ENCODE measurements around the gene SLC1A2. TPM values are rescaled to one million over a fixed set of nuclear protein-coding genes. Genes with fewer than 3 reads are reported as not detected.

The SLC1A2 gene
- polyA plus RNA-seq, 4 donors = 0.27 to 0.92 (median 0.43) TPM

DNA sequence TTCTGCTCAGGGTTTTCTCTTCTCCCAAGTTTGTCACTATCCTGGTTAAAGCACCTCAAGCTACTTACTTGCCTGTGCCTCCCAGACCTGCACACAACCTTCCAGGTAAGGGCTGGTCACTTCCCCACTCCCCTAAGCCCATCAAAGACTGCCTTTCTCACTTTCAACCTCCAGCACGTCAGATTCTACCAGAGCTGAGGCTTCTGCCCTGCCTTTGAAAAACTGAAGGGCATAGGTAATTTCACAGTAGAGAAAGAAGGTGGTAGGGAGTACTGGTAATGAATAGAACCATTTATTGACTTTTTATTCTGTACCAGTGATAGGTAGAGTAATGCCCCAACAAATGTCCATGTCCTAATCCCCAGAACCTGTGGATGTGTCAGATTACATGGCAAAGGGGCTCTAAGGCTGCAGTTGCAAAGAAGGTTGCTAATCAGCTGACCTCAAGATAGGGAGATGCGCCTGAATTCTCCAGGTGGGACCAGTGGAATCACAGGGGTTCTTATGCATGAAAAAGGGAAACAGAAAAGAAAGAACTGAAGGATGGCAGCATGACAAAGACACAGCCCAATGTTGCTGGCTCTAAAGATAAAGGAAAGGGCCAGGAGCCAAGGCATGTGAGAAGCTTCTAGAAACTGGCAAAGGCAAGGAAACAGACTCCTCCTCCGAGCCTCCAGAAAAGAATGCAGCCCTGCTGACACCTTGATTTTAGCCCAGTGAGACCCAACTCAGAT, 89.0 kb downstream of the SLC1A2 start:
- no peak for DNase-seq (ENCODE audit: low read depth in 4 of 4, low spot score in 2 of 4)

DNA sequence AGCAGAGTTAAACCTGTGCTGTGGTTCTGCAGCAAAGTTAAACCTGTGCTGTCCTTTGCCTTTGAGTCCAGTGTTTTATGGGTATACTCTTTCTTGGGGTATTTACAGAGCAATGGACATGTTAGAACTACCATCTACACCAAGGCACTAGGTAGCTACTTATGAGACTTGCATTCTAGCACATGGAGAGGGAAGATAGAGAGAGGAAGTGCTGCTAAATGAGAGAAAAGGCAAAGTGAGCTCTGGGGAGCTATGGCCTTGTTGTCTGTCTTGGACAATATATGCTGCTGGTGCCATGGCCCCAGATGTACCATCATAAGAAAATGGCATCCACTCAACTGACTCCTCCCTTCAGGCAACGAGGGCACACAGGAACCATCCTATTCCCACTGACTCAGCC, 91.5 kb downstream of the SLC1A2 start:
- DNase-seq (ENCODE audit: low read depth in 4 of 4, low spot score in 2 of 4) = no peak

DNA sequence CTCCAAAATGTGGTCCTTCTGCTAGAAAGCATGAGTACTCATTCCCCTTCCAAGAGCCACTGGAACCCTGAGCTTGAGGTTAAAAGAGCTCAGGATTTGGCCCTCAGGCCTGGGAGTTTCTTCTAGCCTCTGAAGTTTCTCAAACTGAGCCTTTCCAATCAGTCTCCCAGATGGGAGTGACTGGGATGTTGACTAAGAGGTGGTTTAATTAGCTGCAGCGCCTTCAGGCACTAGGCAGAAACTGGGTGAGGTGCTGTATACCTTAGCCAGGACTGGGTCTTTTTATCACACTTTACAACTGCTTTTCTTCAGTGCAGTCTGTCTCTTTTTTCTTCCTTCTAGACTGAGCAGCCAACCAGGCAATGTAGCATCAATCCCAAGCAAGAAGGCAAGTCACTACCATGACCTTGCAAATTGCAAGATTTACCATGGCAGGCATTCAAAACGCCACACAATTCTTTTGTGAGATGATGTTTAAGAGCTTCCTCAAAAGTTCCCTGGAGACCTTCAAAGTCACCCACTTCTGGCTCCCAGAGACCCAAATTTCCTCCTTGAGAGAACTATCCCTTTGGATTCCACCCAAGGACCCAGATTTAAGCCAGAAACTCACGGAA, 93.0 kb downstream of the SLC1A2 start:
- no peak for DNase-seq (ENCODE audit: low read depth in 4 of 4, low spot score in 2 of 4)

DNA sequence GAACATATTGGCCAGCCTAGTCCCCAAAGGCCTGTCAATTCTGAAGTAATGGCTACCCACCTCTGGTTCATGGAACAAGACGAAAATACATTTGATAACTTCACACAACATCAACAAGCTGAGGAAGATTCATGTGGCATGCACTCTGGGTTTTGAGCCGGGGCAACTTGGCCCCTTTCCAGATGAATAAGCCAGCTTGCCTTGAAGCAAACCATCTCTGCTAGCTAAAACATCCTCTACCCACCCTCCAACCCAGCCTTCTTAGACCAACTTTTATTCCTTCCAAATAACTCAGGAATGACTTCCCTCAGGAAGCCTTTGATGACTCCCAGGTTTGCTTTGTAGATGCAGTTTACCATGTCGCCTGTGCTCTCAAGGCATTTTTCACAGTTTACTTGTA, 94.4 kb downstream of the SLC1A2 start:
- no peak for DNase-seq (ENCODE audit: low read depth in 4 of 4, low spot score in 2 of 4)

DNA sequence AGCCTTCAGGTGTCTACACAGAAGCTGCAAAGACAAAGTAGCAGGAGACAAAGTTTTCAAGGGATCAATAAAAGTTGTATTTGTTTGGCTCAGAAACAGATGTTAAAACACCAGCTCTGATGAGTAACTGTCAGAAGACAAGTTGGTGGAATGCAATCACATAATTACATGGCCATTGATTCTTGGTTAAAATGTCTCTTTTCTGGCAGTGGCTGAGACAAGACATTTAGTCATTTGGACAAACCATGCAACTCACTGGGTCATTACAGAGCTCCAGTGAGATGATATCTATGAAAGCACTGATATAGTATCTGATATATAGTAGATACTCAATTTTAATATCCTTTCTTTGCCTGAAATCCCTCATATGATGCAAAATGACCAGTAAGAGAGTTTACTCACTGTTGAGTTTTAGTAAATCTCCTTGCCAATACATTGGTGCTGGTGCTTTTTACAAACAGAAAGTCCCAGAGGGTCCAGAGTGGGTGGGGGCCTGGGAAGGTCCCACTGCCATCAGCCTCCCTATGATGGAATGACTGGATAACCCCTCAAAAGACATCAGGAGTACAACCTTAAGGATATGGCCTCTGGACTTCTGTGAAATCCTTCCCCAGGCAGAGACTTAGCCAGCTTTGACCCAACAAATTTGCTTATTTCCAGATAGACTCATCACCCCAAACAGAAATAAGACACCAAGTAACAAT, 95.0 kb downstream of the SLC1A2 start:
- DNase-seq (ENCODE audit: low read depth in 4 of 4, low spot score in 2 of 4) = no peak

DNA sequence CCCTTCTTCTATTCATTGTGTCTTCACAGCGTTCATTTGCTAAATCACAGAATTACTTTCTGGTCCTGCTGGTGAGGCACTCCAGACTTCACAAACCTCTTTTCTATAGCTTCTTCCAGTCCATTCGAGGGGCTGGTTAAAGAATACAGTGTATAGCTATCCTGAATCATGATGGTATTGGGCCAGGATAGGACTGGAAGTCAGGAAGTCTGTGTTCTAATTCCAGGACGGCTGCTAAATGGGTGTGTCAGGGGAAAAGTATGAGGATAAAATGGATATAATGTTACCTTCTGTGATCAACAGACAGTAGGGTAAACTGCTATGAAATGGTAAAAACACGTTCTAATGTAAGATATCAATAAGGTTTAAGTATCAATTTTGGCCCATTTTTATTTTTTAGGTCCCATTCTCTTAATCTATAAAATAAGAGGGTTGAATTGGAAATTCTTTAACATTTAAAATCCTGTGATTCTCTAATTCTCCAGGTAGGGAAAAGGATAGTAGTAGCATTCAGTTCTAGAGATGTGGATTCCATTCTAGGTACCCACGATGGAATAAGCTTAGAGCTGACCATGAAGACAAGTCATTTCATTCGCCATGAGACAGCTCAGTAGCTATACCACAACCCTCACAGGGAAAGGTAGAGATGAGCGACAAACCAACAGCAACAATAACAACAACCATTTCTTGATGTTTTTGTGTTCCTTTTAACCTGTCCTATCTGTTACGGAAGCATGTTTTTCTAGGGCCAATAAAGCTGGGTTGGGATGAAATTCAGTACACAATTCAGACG, 96.1 kb downstream of the SLC1A2 start:
- no peak for DNase-seq (ENCODE audit: low read depth in 4 of 4, low spot score in 2 of 4)

DNA sequence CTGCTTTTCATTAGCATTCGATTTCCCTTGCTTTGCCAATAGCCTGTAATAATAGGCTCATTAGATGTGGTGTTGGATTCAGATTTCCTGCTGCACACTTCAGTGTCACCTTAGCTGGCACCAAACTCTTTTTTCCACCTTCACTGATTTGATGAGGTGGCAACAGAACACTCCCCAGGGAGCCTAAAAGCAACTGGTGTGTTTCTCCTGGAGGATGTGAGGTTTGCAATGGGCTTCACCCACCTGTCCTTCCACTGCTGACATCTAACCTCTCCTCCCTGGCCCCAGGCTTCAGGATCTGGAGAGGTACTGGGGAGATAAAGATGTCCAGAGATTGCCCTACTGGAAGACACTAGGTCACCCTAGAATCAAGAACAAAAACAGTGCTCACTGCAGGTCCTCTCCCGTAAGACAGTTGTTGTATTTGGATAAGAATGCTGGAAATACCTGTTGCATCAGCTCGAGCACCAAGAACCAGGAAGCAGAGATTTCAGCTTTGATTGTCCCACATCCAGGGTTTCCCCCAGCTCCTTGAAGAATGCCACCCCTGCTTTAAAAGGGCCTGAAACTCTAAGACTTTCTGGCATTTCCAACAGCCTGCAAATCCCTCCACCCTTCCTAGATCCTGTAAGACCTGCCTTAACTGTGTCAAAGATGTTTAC, 96.9 kb downstream of the SLC1A2 start:
- no peak for DNase-seq (ENCODE audit: low read depth in 4 of 4, low spot score in 2 of 4)

DNA sequence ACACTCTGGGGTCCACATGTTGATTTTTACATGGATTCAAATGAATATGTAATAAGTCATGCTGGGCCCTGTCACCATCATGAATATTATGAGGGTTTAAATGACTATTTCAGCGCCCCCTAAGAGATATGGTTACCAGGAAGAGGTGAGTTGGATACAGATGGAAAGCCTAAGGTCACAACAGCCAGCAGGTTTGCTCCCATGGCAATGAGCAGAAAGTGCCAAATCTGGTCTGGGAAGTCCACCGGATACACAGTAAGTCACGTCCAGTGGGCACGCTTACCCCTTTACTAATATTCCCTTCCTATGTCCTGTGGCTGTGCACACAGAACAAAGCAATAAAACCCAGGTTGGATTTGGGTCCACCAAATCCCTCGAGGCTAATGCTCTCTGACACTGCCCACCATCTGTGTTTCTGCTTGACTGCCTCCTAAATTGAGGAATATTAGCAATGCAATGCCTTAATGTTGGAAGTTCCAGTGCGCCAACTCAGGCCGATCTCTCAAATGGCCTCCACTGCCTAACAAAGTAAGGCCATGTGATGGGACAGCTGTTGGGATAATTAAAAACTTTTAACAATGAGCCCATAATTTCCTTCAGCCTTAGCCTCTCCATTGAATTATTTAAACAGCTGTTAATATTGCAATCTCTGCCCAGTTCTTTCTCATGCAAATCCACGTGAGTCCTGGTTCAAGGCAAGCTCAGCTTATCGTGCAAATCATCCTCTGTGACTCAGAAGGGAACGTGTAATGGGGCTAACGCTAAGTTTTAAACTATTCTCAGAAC, 97.6 kb downstream of the SLC1A2 start:
- no peak for DNase-seq (ENCODE audit: low read depth in 4 of 4, low spot score in 2 of 4)

DNA sequence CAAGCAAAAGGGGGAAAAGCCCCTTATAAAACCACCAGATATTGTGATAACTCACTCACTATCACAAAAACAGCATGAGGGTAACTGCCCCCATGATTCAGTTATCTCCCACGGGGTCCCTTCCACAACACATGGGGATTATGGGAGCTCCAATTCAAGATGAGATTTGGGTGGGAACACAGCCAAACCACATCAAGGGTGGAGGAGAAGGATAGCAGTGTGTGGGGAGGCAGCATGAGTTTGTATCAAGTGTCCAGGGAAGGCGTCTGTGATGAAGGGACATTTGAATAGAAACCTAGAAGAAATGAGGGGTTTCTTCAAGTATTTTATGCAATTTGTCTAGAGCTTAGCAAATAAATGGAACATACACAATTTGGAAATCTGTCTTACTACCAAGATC, 98.2 kb downstream of the SLC1A2 start:
- DNase-seq (ENCODE audit: low read depth in 4 of 4, low spot score in 2 of 4) = no peak

DNA sequence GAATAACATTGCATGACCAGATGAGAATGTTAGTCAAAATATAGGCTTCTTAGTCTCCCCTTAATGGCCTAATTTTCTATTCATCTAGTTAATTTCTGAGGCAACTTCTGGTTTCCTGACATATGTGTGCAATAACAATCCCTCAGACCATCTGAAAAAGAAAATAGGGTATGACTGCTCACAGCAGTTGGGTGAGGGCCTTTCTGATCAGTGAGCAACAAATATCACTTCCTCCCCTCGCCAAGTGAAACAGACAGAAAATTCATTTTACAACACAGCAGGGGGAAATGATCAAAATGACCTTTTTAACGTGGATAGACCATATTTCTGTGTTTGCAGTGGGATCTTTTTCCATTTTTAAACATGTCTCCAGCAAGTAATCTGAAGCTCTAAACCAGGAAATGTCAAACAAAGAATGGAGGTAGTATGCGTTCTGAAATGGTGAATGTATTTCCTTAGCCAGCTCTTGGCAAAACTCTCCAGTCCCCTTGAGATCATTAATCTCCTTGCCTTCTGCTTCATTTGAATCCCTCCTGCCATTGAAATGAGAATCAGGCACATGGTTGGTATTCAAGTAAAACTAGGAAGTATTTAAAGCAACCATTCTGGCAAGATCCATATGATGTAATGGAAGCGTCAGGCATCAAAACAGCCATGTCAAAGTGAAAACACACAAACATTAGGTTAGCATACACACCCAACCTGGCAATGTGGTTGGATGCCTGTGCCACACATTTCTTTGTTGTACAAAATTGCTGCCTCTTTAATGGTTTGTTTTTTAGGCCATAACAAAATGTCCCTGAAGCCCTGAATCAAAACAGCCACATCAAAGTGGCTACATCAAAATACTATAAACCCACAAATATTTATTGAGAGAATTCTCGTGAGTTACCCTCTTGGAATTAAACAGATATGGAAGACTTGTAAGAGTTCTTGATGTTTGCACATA, 100.1 kb downstream of the SLC1A2 start:
- DNase-seq (ENCODE audit: low read depth in 4 of 4, low spot score in 2 of 4) = no peak

DNA sequence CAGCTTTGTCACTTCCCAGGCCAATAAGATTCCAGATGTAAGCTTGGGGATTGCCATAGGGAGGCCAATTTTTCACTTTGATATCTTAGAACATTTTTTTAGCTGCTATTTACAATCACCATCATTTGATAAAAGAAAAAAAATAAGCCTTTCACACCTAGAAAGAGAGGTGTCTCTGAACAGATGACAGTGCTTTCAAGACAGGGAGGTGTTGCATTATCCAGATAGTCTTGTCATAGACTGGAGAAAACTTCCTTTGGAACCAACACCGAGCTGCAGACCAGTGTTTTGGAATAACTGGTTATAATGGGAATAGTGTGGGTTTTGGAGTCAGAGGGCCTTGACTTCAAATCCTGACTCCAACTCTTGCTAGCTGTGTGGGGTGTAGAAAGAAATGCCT, 101.0 kb downstream of the SLC1A2 start:
- DNase-seq (ENCODE audit: low read depth in 4 of 4, low spot score in 2 of 4) = no peak

DNA sequence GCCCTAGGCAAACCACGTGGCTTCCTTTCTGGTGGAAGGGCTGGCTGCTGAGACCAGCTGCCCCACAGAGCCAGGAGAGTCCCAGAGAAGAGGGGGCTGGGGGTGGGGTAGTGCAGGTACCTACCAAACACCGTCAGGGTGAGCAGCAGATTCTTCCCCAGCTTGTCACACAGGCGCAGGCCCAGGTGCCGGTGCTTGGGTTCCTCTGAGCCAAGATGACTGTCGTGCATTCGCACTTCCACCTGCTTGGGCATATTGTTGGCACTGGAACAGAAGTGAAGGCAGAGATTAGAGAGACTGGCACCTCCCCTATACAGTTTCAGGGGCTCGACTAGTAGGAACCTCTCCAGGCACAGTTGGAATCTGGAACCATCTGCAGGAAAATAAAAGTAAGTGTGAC, 102.1 kb downstream of the SLC1A2 start:
- no peak for DNase-seq (ENCODE audit: low read depth in 4 of 4, low spot score in 2 of 4)

DNA sequence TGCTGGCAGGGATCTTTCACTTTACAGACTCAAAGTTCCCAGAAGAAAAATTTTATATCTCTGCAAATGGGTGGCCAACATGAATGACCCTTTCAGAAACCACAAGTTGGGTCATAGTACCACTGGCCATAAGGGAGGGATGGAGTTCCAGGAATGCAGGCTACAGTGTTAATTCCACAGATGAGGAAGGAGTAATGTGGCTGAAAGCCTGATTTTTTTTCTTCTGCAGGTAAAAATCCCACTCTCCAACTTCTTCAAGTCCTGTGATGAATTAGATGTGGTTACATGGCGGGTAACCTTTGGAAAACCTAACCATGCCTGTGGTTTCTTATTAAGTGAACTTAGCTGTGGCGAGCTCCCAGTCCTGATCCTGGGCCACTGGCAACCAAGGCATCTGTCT, 103.2 kb downstream of the SLC1A2 start:
- DNase-seq (ENCODE audit: low read depth in 4 of 4, low spot score in 2 of 4) = no peak

DNA sequence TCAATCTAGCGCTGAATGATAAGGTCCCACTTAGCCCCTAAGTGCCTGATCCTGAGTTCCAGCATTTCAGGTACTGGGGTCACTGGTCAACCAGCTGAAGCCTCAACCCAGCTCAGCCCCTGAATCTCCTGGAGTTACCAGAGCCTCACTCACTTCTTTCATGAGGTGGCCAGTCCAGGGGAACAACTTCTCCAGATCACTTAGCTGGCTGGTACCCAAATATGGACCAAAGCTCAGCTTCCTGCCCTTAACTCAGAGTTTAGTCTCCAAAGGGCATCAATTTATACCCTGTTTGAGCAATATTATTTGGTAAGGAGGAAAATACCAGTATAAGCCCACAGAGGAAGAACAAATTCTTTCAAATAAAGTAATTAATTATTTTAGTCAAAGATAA, 105.6 kb downstream of the SLC1A2 start:
- DNase-seq (ENCODE audit: low read depth in 4 of 4, low spot score in 2 of 4) = no peak

DNA sequence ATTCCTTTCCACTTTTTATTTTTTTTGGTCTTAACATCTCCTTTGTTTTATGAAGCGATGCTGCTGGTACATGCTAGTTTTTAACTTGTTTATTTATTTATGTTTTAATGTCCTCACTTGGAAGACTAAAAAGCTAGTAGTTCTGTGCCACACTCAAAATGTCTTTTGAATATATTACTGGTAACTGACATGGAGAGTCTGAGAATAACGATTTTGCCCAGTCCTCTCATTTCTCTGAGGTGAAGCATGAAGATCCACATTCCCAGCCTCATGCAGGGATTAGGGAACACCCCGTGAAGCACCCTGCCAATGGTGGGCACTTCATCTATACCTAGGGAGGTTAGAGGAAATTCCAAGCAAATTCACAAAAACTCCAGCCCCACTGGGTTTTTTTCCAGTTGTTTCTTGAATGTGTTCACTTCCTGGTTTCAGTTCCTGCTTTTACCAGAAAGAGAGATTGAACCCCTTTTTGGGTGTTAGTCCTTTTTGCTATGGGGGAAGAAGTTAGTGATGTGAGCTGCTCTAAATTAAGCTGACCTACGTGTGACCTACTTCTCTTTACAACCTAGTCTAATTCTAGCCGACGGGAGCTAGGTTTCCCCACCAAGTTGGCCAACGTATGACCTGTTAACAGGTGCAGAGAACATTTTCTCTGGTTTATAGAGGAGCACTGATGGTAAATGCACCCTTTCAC, 106.1 kb downstream of the SLC1A2 start:
- DNase-seq (ENCODE audit: low read depth in 4 of 4, low spot score in 2 of 4) = no peak

DNA sequence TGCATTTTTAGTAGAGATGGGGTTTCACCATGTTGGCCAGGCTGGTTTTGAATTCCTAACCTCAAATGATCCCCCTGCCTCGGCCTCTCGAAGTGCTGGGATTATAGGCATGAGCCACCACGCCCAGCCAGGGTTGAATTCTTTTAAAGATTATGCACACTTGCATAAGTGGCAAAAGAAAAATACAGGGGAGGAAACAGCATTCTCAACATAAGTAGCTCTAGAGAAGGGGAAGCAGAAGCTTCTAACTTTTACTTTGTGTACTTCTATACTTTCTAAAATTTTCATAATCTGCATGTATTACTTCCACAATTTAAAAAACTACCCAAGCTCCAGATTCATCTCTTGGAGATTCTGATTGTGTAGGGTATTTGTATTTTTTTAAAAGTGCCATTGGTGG, 108.0 kb downstream of the SLC1A2 start:
- DNase-seq (ENCODE audit: low read depth in 4 of 4, low spot score in 2 of 4) = no peak

DNA sequence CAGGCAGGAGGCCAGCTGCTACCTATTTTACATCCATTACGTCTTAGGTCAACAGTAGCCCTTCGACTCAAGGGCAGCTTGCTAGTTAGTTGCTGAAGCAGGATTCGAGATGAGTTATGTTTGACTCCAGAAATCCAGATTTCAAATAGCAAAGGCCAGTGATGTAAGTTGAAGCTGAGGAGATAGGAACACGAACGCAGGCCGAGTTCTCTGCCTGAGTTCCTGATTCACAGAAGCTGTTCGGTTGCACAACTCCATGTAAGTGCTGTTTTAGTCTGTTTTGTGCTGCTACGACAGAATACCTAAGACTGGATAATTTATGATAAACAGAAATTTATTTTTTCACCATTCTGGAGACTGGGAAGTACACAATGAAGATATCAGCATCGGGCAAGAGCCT, 111.2 kb downstream of the SLC1A2 start:
- no peak for DNase-seq (ENCODE audit: low read depth in 4 of 4, low spot score in 2 of 4)

DNA sequence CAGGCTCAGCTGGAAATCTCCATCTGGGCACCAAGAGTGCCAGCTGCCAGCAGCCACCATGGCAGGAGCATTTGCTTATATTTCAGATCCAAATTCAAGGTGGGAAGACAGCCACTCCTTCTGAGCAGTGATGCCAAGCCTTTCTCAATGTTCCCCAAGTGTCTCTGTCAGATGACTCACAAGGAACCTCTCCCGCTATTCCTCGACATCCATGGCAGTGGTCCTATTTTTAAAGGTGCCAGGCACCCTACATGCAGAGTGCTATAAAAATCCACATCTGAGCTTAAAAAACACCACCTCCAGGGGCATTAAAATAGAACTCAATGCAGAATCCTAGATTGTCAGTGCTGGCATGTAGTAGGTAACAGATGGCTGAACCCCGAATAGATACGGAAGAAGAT, 112.1 kb downstream of the SLC1A2 start:
- DNase-seq (ENCODE audit: low read depth in 4 of 4, low spot score in 2 of 4) = no peak

Data from left renal cortex interstitium (tissue), 4 donors.